Measurements from ENCODE around the gene SSTR5. TPM values are rescaled to one million over a fixed set of nuclear protein-coding genes. Genes with fewer than 3 reads are reported as not detected.

Gene SSTR5
- polyA plus RNA-seq, 10 donors, result 0.12 to 0.15 TPM; not detected in 8

GRCh38 chr16:1122398-1122765 is 49.8 kb downstream of the SSTR5 start:
- no peak for DNase-seq

- DNase-seq, result no peak
These were observed 51.1 kb downstream of the SSTR5 start for GRCh38 chr16:1123525-1124230.

GRCh38 chr16:1124291-1124690 is 51.7 kb downstream of the SSTR5 start:
- no peak for DNase-seq

- DNase-seq, result no peak
These were observed 52.2 kb downstream of the SSTR5 start for GRCh38 chr16:1124795-1125194.

- peak in 1 of 3 donors; percentile 49 for DNase-seq
These were observed 52.9 kb downstream of the SSTR5 start for GRCh38 chr16:1125471-1125870.

- DNase-seq, result no peak
These were observed 53.5 kb downstream of the SSTR5 start for GRCh38 chr16:1126044-1126443.

GRCh38 chr16:1126586-1126985 is 54.0 kb downstream of the SSTR5 start:
- DNase-seq, result no peak

GRCh38 chr16:1127101-1127500 is 54.6 kb downstream of the SSTR5 start:
- DNase-seq, result no peak

- DNase-seq, result no peak
These were observed 55.6 kb downstream of the SSTR5 start for GRCh38 chr16:1127971-1128715.

- no peak for DNase-seq
These were observed 56.8 kb downstream of the SSTR5 start for GRCh38 chr16:1129106-1129960.

- no peak for DNase-seq
These were observed 57.8 kb downstream of the SSTR5 start for GRCh38 chr16:1130382-1130781.

Other genes with a start within 250 kb of the SSTR5 start
- 10 to 100 TPM in 6 of 10 donors, 1 to 10 TPM in 4; 7.7 to 13.5 (median 10.4) TPM for gene LMF1, start 101.8 kb upstream of the SSTR5 start, polyA plus RNA-seq (ENCODE audit: insufficient read length in 10 of 10)
- 10 to 100 TPM; 29.4 to 38.0 (median 31.9) TPM for gene SOX8, start 91.0 kb upstream of the SSTR5 start, polyA plus RNA-seq (ENCODE audit: insufficient read length in 10 of 10)
- not detected for gene C1QTNF8, start 23.5 kb downstream of the SSTR5 start, polyA plus RNA-seq (ENCODE audit: insufficient read length in 10 of 10)
- 10 to 100 TPM; 30.7 to 52.0 (median 36.2) TPM for gene CACNA1H, start 80.4 kb downstream of the SSTR5 start, polyA plus RNA-seq (ENCODE audit: insufficient read length in 10 of 10)
- gene TPSG1, start 152.5 kb downstream of the SSTR5 start, polyA plus RNA-seq (ENCODE audit: insufficient read length in 10 of 10), result 1 to 10 TPM in 8 of 10 donors, under 1 TPM in 2; 0.49 to 2.0 (median 1.3) TPM
- gene TPSB2, start 157.4 kb downstream of the SSTR5 start, polyA plus RNA-seq (ENCODE audit: insufficient read length in 10 of 10), result 1 to 10 TPM in 9 of 10 donors, under 1 TPM in 1; 0.34 to 6.3 (median 2.6) TPM
- 1 to 10 TPM in 9 of 10 donors, under 1 TPM in 1; 0.67 to 7.3 (median 2.6) TPM for gene TPSAB1, start 168.0 kb downstream of the SSTR5 start, polyA plus RNA-seq (ENCODE audit: insufficient read length in 10 of 10)
- gene TPSD1, start 183.3 kb downstream of the SSTR5 start, polyA plus RNA-seq (ENCODE audit: insufficient read length in 10 of 10), result 1 to 10 TPM in 2 of 10 donors, under 1 TPM in 3, not detected in 5; 0.33 to 1.2 (median 0.91) TPM
- 100 to 1,000 TPM in 4 of 10 donors, 10 to 100 TPM in 6; 89.9 to 116 (median 99.7) TPM for gene UBE2I, start 236.9 kb downstream of the SSTR5 start, polyA plus RNA-seq (ENCODE audit: insufficient read length in 10 of 10)